PFSK-1 (cell line): ENCODE data around the gene MIAT.

Source experiments
- FOXP2 ChIP-seq: optimal IDR thresholded peaks from 2 replicates; pipeline ENCODE3; 2011; ENCODE audit warnings: borderline replicate concordance, control low read depth, inconsistent platforms; ENCODE audit not compliant: insufficient read depth; ENCODE audit errors: extremely low read length, extremely low read depth
- POLR2AphosphoS5 ChIP-seq: IDR thresholded peaks from 2 replicates; pipeline ENCODE4 v1.6.1; 2012; ENCODE audit warnings: low read depth, mild to moderate bottlenecking, control low read depth, low read length, moderate library complexity
- REST ChIP-seq, 2 experiments: IDR thresholded peaks; 2 replicates each; pipeline versions ENCODE4 v1.6.1 to v1.8.0; 2011 to 2012; ENCODE audit warnings: low read depth in 2 of 2, low read length in 2 of 2, control low read depth in 1 of 2, inconsistent platforms in 1 of 2, mild to moderate bottlenecking in 1 of 2, moderate library complexity in 1 of 2; ENCODE audit not compliant: insufficient read depth in 1 of 2
- SIN3A ChIP-seq: IDR thresholded peaks from 2 replicates; pipeline ENCODE4 v1.6.1; 2012; ENCODE audit warnings: mild to moderate bottlenecking, low read length, moderate library complexity, borderline replicate concordance; ENCODE audit not compliant: insufficient read depth
- TAF1 ChIP-seq: IDR thresholded peaks from 2 replicates; pipeline ENCODE4 v1.6.1; 2012; ENCODE audit warnings: low read length, control low read depth, borderline replicate concordance; ENCODE audit not compliant: insufficient read depth

MIAT gene

GRCh38 chr22:26709617-26710390 is 52.4 kb downstream of the MIAT start:
- TF ChIP-seq TAF1 (no peak), FOXP2 (no peak), SIN3A (no peak), POLR2AphosphoS5 (no peak), REST (IDR thresholded peaks at IDR 0.05; ENCODE audit: insufficient read depth in 1 of 2, low read depth in 2 of 2, low read length in 2 of 2) (no peak)

- TF ChIP-seq FOXP2, result no peak
- TF ChIP-seq REST (IDR thresholded peaks at IDR 0.05; ENCODE audit: insufficient read depth in 1 of 2, low read depth in 2 of 2, low read length in 2 of 2), result no peak
- no peak for TF ChIP-seq TAF1
- no peak for TF ChIP-seq POLR2AphosphoS5
- no peak for TF ChIP-seq SIN3A
Observed at GRCh38 chr22:26711205-26711963, 54.0 kb downstream of the MIAT start.

- TF ChIP-seq SIN3A (no peak), REST (IDR thresholded peaks at IDR 0.05; ENCODE audit: insufficient read depth in 1 of 2, low read depth in 2 of 2, low read length in 2 of 2) (no peak), TAF1 (no peak), POLR2AphosphoS5 (no peak), FOXP2 (no peak)
Observed at GRCh38 chr22:26712158-26712557, 54.8 kb downstream of the MIAT start.

GRCh38 chr22:26713823-26714449 is 56.5 kb downstream of the MIAT start:
- TF ChIP-seq REST (IDR thresholded peaks at IDR 0.05; ENCODE audit: insufficient read depth in 1 of 2, low read depth in 2 of 2, low read length in 2 of 2), result no peak
- TF ChIP-seq POLR2AphosphoS5, result no peak
- TF ChIP-seq SIN3A, result no peak
- TF ChIP-seq TAF1, result no peak
- TF ChIP-seq FOXP2, result no peak
